ENCODE measurements around the gene BEGAIN. TPM values are rescaled to one million over a fixed set of nuclear protein-coding genes. Genes with fewer than 3 reads are reported as not detected.
"Not testable (repeated sequence)": the region's sequence is repeated elsewhere in the genome, so short reads cannot be mapped to it uniquely, and the experiment has no call there.

BEGAIN gene
- total and polyA plus RNA-seq, 2 donors from 2014 or later, result 0.52 to 1.4 TPM

DNA sequence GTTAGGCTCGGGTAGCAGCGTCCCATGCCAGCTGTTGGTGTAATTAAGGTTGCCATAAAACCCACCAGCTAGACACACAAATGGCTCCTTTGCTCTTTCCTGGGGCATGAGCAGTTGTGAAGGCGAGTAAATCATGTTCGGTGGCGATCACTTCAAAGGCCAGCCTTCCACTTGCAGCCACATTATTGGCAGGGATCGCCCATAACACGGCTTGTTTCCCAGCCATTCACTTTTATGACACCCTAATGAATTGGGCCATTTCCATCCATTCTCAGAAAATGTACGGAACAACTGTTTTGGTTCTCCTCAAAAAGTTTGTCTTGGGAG is 63.4 kb downstream of the BEGAIN start:
- Histone ChIP-seq H3K9ac (ENCODE audit: low read length in 3 of 3) (no peak overlapping the region), H3K4me3 (ENCODE audit: low read length in 3 of 3) (no peak overlapping the region), H3K4me1 (ENCODE audit: control insufficient read depth in 2 of 3, insufficient read depth in 2 of 3, low read depth in 1 of 3, low read length in 3 of 3) (no peaks in the 10 kb centered on the region), H3K9me3 (ENCODE audit: control insufficient read depth in 2 of 3, insufficient read depth in 1 of 3, low read length in 3 of 3) (peaks cover 0 to 2% (median 0%) of the 10 kb centered on the region in 3 donors), H3K27ac (ENCODE audit: low read depth in 2 of 2, low read length in 2 of 2) (no peak overlapping the region), H3K27me3 (ENCODE audit: control insufficient read depth, insufficient read depth, low read length) (no peaks in the 10 kb centered on the region), H3K36me3 (ENCODE audit: control insufficient read depth in 2 of 3, insufficient read depth in 3 of 3, low read length in 3 of 3) (peaks cover 5 to 12% (median 10%) of the 10 kb centered on the region in 3 donors)
- intact Hi-C loops (cut with DNase I), result no loop called here
- TF ChIP-seq, protein P1, sequence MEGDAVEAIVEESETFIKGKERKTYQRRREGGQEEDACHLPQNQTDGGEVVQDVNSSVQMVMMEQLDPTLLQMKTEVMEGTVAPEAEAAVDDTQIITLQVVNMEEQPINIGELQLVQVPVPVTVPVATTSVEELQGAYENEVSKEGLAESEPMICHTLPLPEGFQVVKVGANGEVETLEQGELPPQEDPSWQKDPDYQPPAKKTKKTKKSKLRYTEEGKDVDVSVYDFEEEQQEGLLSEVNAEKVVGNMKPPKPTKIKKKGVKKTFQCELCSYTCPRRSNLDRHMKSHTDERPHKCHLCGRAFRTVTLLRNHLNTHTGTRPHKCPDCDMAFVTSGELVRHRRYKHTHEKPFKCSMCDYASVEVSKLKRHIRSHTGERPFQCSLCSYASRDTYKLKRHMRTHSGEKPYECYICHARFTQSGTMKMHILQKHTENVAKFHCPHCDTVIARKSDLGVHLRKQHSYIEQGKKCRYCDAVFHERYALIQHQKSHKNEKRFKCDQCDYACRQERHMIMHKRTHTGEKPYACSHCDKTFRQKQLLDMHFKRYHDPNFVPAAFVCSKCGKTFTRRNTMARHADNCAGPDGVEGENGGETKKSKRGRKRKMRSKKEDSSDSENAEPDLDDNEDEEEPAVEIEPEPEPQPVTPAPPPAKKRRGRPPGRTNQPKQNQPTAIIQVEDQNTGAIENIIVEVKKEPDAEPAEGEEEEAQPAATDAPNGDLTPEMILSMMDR (IDR thresholded peaks at IDR 0.05; ENCODE audit: borderline replicate concordance, extremely low read depth, insufficient read depth), result no peak
- DNase-seq (peak in 2 of 5 donors; percentile 19 to 29), FAIRE-seq (no peak)

DNA sequence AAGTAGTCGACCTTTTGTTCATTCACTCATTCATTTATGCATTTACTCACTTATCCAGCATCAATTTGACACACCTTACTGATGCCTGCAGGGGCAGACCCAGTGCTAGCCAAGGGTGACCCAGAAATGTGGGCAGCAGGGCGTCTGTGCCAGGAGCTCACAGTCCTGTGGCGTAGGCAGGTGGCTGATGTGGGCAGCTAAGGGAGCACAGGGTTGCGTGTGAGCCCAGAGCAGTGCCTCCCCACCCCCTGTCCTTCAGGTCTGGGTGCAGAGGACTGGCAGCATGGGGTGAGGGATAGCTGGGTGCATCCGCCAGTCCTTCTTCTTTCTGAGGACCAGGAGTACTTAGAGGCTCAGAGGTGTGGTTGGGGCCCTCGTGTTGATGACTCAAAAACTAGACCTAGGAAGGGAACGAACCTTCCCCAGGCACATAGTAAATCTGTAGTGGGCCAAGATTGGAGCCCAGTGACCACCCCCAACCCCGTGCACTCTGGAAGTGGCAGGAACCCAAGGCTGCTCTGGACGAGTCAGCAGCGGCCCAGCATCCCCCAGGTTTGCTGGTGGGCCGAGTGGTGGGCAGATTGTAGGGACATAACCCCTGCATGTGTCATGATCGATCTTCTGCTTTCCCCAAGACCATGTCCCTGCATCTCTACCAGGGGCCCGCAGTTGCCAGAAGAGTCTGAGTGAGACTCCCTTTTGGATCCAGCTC is 63.9 kb downstream of the BEGAIN start:
- intact Hi-C loops (cut with DNase I), result no loop called here
- H3K27ac ChIP-seq (ENCODE audit: low read depth in 2 of 2, low read length in 2 of 2), result no peak overlapping the region
- FAIRE-seq (no peak), DNase-seq (peak in 1 of 5 donors; percentile 57)
- peaks cover 5 to 12% (median 10%) of the 10 kb centered on the region in 3 donors for H3K36me3 ChIP-seq (ENCODE audit: control insufficient read depth in 2 of 3, insufficient read depth in 3 of 3, low read length in 3 of 3)
- no peaks in the 10 kb centered on the region for H3K4me1 ChIP-seq (ENCODE audit: control insufficient read depth in 2 of 3, insufficient read depth in 2 of 3, low read depth in 1 of 3, low read length in 3 of 3)
- H3K27me3 ChIP-seq (ENCODE audit: control insufficient read depth, insufficient read depth, low read length), result no peaks in the 10 kb centered on the region
- peaks cover 0 to 2% (median 0%) of the 10 kb centered on the region in 3 donors for H3K9me3 ChIP-seq (ENCODE audit: control insufficient read depth in 2 of 3, insufficient read depth in 1 of 3, low read length in 3 of 3)
- no peak overlapping the region for H3K4me3 ChIP-seq (ENCODE audit: low read length in 3 of 3)
- TF ChIP-seq, protein P1 (IDR thresholded peaks at IDR 0.05; ENCODE audit: borderline replicate concordance, extremely low read depth, insufficient read depth), result no peak
- no peak overlapping the region for H3K9ac ChIP-seq (ENCODE audit: low read length in 3 of 3)

DNA sequence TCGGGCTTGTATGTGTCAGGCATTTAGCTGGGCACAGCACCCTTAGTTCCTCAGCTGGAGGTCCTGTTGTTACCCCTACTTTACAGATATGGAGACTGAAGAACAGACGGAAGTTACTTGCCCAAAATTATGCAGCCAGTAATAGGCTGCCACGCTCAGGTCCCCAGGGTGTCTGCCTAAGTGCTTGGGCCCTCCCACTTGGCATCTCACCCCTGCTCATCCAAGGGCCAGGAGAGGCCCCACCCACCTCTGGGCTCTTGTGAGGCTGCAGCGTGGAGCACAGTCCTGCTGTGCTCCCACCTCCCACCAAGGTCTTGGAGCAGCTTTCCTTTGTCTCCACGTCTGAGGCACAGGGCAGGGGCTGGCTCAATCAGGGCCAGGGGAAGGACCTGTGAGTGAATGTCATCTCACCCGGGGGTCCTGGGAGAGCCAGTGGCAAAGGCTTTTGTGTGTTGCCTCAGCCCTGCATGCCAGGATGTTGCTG is 64.6 kb downstream of the BEGAIN start:
- no peak overlapping the region for H3K27ac ChIP-seq (ENCODE audit: low read depth in 2 of 2, low read length in 2 of 2)
- peaks cover 0 to 2% (median 0%) of the 10 kb centered on the region in 3 donors for H3K9me3 ChIP-seq (ENCODE audit: control insufficient read depth in 2 of 3, insufficient read depth in 1 of 3, low read length in 3 of 3)
- H3K27me3 ChIP-seq (ENCODE audit: control insufficient read depth, insufficient read depth, low read length), result no peaks in the 10 kb centered on the region
- H3K4me1 ChIP-seq (ENCODE audit: control insufficient read depth in 2 of 3, insufficient read depth in 2 of 3, low read depth in 1 of 3, low read length in 3 of 3), result no peaks in the 10 kb centered on the region
- peaks cover 5 to 12% (median 10%) of the 10 kb centered on the region in 3 donors for H3K36me3 ChIP-seq (ENCODE audit: control insufficient read depth in 2 of 3, insufficient read depth in 3 of 3, low read length in 3 of 3)
- FAIRE-seq (no peak), DNase-seq (peak in 1 of 5 donors; percentile 19)
- H3K4me3 ChIP-seq (ENCODE audit: low read length in 3 of 3), result no peak overlapping the region
- intact Hi-C loops (cut with DNase I), result no loop called here
- H3K9ac ChIP-seq (ENCODE audit: low read length in 3 of 3), result no peak overlapping the region
- TF ChIP-seq, protein P1 (IDR thresholded peaks at IDR 0.05; ENCODE audit: borderline replicate concordance, extremely low read depth, insufficient read depth), result no peak

GRCh38 chr14:100506053-100506452 is 81.2 kb downstream of the BEGAIN start:
- DNase-seq; H3K4me3 ChIP-seq (ENCODE audit: low read length in 3 of 3); H3K36me3 ChIP-seq (ENCODE audit: control insufficient read depth in 2 of 3, insufficient read depth in 3 of 3, low read length in 3 of 3); H3K9ac ChIP-seq (ENCODE audit: low read length in 3 of 3); FAIRE-seq; intact Hi-C loops (cut with DNase I); H3K27ac ChIP-seq (ENCODE audit: low read depth in 2 of 2, low read length in 2 of 2); H3K9me3 ChIP-seq (ENCODE audit: control insufficient read depth in 2 of 3, insufficient read depth in 1 of 3, low read length in 3 of 3); H3K4me1 ChIP-seq (ENCODE audit: control insufficient read depth in 2 of 3, insufficient read depth in 2 of 3, low read depth in 1 of 3, low read length in 3 of 3); H3K27me3 ChIP-seq (ENCODE audit: control insufficient read depth, insufficient read depth, low read length): not testable (repeated sequence)

All from kidney (tissue), 14 donors.